UCSD-AML1 (cell line): ENCODE data around the gene PGAP2.
"Not testable (repeated sequence)": the region's sequence is repeated elsewhere in the genome, so short reads cannot be mapped to it uniquely, and the experiment has no call there.

Experiments
- DNase-seq: peaks from one replicate; lab custom pipeline; 2025; ENCODE audit not compliant: unreplicated experiment; lab: John Stamatoyannopoulos, UW

The PGAP2 gene

GRCh38 chr11:3807909-3808860 lies at the start of gene PGAP2:
TSS of gene PGAP2 (plus strand) at chr11:3808560. CDS start at chr11:3811260, 2,700 bp downstream.
- peak; percentile 70 for DNase-seq

DNA sequence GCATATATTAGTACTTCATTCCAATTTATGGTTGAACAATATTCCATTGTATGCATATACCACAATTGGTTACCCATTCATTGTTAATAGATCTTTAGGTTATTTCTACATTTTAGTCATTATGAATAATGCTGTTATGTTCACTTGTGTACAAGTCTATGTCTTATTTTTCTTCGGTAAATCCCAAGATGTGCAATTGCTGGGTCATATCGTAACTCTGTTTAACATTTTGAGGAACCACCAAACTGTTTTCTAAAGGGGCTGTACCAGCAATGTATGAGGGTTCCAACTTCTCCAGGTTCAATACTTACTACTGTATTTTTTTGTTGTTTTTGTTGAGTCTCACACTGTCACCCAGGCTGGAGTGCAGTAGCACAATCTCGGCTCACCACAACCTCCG lies 44.1 kb upstream of the PGAP2 start:
- DNase-seq = no peak

DNA sequence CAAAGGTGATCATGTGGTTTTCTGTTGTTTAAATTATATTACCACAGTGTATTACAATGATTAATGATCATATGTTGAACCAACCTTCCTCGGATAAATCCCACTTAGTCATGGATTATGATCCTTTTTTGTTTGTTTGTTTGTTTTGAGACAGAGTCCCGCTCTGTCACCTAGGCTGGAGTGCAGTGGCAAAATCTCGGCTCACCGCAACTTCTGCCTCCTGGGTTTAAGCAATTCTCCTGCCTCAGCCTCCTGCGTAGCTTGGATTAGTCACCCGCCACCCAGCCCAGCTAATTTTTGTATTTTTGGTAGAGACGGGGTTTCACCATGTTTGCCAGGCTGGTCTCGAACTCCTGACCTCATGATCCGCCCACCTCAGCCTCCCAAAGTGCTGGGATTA lies 41.5 kb upstream of the PGAP2 start:
- not testable (repeated sequence) for DNase-seq

DNA sequence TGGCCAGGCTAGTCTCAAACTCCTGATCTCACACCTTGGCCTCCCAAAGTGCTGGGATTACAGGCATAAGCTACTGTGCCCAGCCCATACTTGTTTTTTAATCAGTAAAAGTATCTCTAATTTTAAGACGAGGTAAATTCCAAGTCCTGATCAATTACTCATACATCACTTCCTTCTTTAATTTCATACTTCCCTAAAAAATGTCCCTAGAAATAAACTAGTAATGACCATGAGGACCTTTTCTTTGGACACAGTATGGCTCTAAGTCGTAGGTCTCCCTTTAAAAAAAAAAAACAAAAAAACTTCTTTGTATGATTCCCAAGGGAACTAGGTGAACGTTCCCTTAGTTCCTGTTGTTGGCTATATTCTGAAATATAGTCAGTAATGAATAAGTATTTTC lies 40.8 kb upstream of the PGAP2 start:
- no peak for DNase-seq

GRCh38 chr11:3773180-3773579 lies 35.2 kb upstream of the PGAP2 start:
- no peak for DNase-seq

DNA sequence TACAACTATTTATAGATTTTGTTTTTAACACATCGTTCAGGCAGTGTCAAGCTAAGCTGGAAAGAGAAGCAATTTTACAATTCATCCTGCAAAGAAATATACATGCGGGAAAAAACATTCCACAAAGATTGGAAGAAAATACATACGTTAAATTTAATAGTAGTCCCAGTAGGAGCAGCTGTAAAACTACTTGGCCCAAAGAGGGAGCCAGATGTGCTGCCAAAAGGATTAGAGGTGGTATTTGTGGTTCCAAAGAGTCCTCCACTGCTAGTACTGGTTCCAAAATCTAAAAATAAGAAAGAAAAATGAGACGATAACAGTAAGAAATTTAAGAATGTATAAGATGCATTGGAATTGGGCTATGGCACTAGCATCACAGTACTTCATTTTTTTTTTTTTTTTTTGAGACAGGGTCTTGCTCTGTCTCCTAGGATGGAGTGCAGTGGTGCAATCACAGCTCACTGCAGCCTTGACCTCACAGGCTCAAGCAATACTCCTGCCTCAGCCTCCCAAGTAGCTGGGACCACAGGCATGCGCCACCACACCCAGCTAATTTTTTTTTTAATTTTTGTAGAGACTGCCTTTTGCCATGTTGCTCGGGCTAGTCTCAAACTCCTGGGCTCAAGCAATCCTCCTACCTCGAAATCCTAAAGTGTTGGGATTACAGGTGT lies 32.5 kb upstream of the PGAP2 start:
- DNase-seq = no peak

DNA sequence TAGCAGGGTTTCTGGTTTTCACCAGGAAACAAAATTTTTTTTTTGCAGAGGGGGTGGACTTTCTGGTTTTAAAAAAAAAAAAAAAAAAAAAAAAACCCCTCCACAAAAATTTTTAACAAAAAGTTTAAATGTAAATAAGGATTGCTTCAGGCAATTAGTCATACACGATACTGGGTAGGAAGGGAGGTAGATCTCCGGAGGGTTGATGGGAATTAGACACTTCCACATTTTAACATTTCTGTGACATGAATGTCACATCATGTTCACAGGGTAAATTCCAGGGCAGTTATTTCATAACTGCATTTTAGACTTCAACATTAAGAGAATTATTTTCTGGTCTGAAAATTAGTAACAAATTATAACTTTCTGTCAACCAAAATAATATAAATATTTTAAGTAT lies 26.9 kb upstream of the PGAP2 start:
- no peak for DNase-seq

GRCh38 chr11:3782963-3783362 lies 25.4 kb upstream of the PGAP2 start:
- DNase-seq = no peak

DNA sequence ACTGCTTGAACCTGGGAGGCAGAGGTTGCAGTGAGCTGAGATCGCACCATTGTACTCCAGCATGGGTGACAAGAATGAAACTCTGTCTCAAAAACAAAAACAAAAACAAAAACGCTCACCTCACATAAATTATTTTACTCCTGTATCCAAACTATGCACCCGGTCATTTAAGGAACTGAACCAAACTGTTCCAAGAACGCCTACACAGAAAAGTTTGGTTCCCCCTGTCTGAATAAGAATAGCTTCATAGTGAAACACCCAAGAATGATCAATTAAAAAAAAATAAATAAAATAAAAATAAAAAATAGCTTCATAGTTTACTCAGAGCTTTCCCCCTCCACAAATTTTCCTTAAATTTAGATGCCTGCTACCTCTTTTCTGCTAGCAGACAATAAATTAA lies 24.7 kb upstream of the PGAP2 start:
- no peak for DNase-seq

- DNase-seq = no peak
These were observed 21.5 kb upstream of the PGAP2 start for GRCh38 chr11:3786781-3787428.

DNA sequence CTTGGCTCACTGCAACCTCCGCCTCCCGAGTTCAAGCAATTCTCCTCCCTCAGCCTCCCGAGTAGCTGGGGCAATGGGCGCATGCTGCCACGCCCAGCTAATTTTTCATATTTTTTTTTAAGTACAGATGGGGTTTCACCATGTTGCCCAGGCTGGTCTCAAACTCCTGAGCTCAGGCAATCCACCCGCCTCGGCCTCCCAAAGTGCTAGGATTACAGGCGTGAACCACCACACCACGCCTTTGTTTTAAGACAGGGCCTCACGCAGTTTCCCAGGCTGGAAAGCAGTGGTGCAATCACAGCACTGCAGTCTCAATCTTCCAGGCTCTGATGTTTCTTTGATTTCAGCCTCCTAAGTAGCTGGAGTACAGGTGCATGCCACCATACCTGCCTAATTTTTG lies 14.0 kb upstream of the PGAP2 start:
- DNase-seq = not testable (repeated sequence)

GRCh38 chr11:3795131-3796001 lies 13.0 kb upstream of the PGAP2 start:
- DNase-seq = no peak

DNA sequence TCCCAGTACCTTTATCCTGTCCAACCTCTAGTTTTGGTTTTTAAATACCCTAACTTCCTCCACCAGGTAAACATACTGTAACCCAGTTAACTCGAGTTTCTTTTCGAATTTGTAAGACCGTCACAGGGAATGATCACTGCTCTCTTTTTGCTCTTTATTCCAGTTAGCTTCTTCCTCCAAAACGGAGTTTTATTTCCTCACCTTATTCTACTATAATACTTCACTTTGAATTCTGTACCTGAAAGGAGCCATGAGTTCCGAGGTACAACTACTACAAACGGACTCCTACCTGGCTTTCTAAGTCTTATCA lies 12.4 kb upstream of the PGAP2 start:
- DNase-seq = no peak

GRCh38 chr11:3796346-3796745 lies 12.0 kb upstream of the PGAP2 start:
- no peak for DNase-seq

DNA sequence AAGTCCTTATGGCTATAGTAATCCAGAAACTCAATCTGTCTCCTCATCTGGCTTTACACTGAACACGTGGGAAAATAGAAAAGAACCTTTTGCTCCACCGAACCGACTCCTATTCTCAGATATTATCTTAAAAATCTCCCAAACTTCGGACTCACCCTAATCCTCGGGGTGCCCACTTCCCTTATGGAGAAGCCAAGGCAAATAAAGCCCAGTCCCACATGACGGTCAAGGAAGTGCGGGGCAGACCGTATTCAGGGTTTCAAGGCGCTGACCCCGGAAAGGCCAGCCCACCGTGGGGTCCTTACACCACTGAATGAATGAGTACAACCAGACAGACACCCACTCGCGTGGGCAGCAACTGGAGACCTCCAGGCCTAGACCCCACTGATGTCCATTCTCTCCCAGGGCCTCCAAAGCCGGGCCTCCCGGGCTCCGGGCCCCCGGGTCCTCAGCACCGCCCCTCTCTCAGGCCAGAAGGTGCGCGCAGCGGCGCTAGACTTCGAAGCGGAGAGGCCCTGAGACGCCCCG lies 11.5 kb upstream of the PGAP2 start:
- DNase-seq = no peak

DNA sequence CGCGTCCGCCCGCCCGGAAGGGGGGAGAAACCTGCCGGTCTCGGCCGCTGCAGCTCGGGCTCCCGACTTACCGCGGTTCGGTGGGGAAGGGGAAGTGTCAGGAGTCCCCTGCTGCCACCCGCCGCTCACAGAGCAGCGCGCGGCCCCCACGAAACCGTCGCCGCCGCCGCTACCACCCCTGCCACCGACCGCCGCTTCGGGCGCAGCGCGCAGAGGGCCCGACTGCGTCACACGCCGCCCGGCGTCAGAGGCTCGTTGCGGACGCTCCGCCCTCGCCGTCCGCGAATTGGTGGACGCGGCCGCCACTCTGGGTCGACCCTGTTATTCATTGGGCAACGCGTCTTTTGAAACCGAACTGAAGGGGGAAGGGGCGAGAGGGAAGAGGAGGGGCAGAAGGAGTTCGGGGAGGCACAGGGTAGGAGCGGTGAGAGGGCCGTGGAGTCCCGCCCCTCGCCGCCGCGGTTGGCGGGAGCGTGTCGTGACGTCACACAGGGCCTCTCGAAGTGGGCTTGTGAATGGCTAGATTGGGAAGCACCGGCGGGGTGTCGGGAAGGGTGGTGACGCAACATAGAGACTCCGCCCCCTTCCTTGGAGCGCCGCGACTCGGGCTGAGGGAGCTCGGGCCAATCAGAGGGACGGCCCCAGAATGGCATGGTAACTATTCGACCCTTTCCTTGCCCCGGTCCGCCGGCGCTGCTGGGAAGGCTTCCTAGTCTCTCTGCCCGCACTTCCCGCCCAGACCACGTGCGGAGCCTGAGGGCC lies 10.8 kb upstream of the PGAP2 start, which contains the start of gene NUP98:
Gene NUP98 (minus strand): TSS at position 226 of the 762 bp plus-strand sequence. CDS start 15,437 bp downstream, outside the sequence.
- DNase-seq = peak; percentile 100

GRCh38 chr11:3799143-3799542 lies 9.2 kb upstream of the PGAP2 start:
- no peak for DNase-seq

- DNase-seq = no peak
These were observed 8.5 kb upstream of the PGAP2 start for GRCh38 chr11:3799873-3800272.

DNA sequence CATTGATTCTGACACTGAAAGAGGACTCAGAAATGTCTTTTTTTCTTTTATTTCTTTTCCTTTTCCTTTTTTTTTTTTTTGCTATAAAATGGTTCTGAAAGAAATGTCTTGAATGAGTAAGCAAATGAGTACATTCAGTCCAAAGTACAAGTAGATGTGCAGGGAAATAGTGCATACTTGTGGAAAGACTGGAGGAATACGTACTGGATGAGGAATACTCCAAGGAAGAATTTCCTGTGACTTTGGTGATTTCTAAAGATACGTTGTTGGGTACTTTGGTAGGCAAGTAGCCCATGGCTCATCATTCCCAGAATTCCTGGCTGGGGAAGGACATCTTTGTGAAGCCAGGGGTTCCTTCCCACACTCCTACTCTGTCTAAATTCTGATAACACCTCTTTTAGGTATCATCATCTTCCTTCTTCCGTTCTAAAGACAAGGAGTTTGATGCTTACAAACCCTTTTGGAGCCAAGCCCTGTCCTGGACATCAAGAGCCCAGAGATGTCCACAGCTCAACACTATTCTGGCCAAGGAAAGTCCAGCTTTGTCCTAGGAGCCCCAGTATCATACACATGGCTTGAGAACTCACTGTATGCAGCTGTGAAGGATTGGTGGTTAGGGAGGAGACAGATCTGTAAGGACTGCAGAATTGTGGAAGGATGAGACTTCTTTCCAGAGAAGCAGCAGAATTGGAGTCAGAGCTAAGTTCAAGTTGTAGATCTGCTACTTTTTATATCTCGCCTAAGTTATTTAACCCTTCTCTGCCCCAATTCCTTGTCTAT lies 6.2 kb upstream of the PGAP2 start:
- DNase-seq = no peak
